Panc1 (cell line): Measurements from ENCODE around the gene ZNF180. TPM values are rescaled to one million over a fixed set of nuclear protein-coding genes. Genes with fewer than 3 reads are reported as not detected.

Experiments used
- ATAC-seq: fragments of 200-7000 bp; cut with Tn5 transposase; 2 replicates; pipeline ENCODE4 v1.9.1; 2020; ENCODE audit warnings: mild to moderate bottlenecking, moderate library complexity
- Bru-seq: library from RNA; stranded (reverse); fragments of 400-500 nt; gene quantifications from one replicate; lab custom pipeline; 2021; lab: Mats Ljungman, UMichigan
- BruChase-seq, 2 experiments: library from RNA; stranded (reverse); fragments of 400-500 nt; gene quantifications; one replicate each; lab custom pipeline; 2021; lab: Mats Ljungman, UMichigan
- BruUV-seq: library from RNA; stranded (reverse); fragments of 400-500 nt; replicated peaks from 2 replicates; lab custom pipeline; 2021; lab: Mats Ljungman, UMichigan
- CTCF ChIA-PET: fragments of 300-600 bp; sonication (Branson Sonifier 250); formaldehyde crosslinking; loops from one replicate; lab custom pipeline; 2022; ENCODE audit warnings: antibody characterized with exemption; lab: Charles Lee
- POLR2A ChIA-PET: fragments of 300-600 bp; sonication (Branson Sonifier 250); formaldehyde crosslinking; loops from one replicate; lab custom pipeline; 2022; ENCODE audit warnings: antibody characterized with exemption; lab: Charles Lee
- DNase-seq: peaks from one replicate; pipeline ENCODE4 v3.0.0-alpha.2; 2010; ENCODE audit warnings: low read depth, low spot score
- H3K27ac ChIP-seq: 2 replicates; pipeline ENCODE4 v1.5.1; 2011; ENCODE audit warnings: mild to moderate bottlenecking, low read length, inconsistent platforms
- H3K27me3 ChIP-seq: fragments of 200-500 bp; sonication (Bioruptor generic); 2 replicates; pipeline ENCODE4 v1.6.0; 2014; ENCODE audit warnings: low read length, inconsistent platforms; ENCODE audit not compliant: control insufficient read depth, insufficient read depth
- H3K36me3 ChIP-seq: fragments of 200-500 bp; sonication (Bioruptor generic); 2 replicates; pipeline ENCODE4 v1.5.1; 2014; ENCODE audit warnings: inconsistent platforms, mild to moderate bottlenecking, low read length, moderate library complexity; ENCODE audit not compliant: control insufficient read depth, insufficient read depth
- H3K4me1 ChIP-seq: 2 replicates; pipeline ENCODE4 v1.5.1; 2011; ENCODE audit warnings: inconsistent platforms, mild to moderate bottlenecking, low read length, moderate library complexity; ENCODE audit not compliant: control insufficient read depth, insufficient read depth
- H3K4me3 ChIP-seq, 2 experiments: 2 replicates each; pipeline ENCODE4 v1.5.1; 2011 to 2012; ENCODE audit warnings: low read depth in 2 of 2, low read length in 2 of 2, mild to moderate bottlenecking in 2 of 2, inconsistent platforms in 1 of 2, moderate library complexity in 1 of 2
- H3K9me3 ChIP-seq: fragments of 200-500 bp; sonication (Bioruptor generic); 2 replicates; pipeline ENCODE4 v1.5.1; 2014; ENCODE audit warnings: low read depth, mild to moderate bottlenecking, inconsistent platforms, low read length, moderate library complexity; ENCODE audit not compliant: control insufficient read depth, insufficient read depth
- CTCF ChIP-seq: fragments of 450-650 bp; IDR thresholded peaks from 2 replicates; pipeline ENCODE4 v1.5.1; 2017; ENCODE audit warnings: mild to moderate bottlenecking
- POLR2AphosphoS5 ChIP-seq: IDR thresholded peaks from 2 replicates; pipeline ENCODE4 v1.6.1; 2012; ENCODE audit warnings: mild to moderate bottlenecking, low read depth, low read length, moderate library complexity
- REST ChIP-seq, 2 experiments: IDR thresholded peaks; 2 replicates each; pipeline ENCODE4 v1.6.1; 2011 to 2012; ENCODE audit warnings: low read depth in 2 of 2, control low read depth in 1 of 2, low read length in 1 of 2, mild to moderate bottlenecking in 1 of 2, moderate library complexity in 1 of 2; ENCODE audit not compliant: insufficient read depth in 1 of 2
- SIN3A ChIP-seq: IDR thresholded peaks from 2 replicates; pipeline ENCODE4 v1.6.1; 2012; ENCODE audit warnings: low read depth, mild to moderate bottlenecking, low read length, moderate library complexity, borderline replicate concordance; ENCODE audit not compliant: insufficient read depth
- TCF7L2 ChIP-seq: IDR thresholded peaks from 2 replicates; pipeline ENCODE4 v1.6.1; 2011; ENCODE audit warnings: mild to moderate bottlenecking, low read depth, low read length, inconsistent platforms
- in situ Hi-C: cut with HindIII; loops from 2 replicates; pipeline ENCODE4 v1.10.0; 2016; ENCODE audit warnings: low sequenced_read_pairs, low pct_unique_long_range_greater_than_20kb
- intact Hi-C: fragments of 100-400 bp; cut with micrococcal nuclease; formaldehyde crosslinking; loops from one replicate; pipeline ENCODE4 v1.10.0; 2022; ENCODE audit not compliant: unreplicated experiment
- long read RNA-seq: library from polyadenylated mRNA; unstranded; transcript quantifications from one replicate; pipeline ENCODE4 v2.0.0, GENCODE V29; 2021; ENCODE audit not compliant: unreplicated experiment
- polyA plus RNA-seq: library from polyadenylated mRNA; unstranded; fragments of >200 nt; gene quantifications from one replicate; pipeline ENCODE4 v1.2.1, GENCODE V29; 2012; ENCODE audit warnings: missing spikeins; ENCODE audit not compliant: insufficient read length
- total RNA-seq: library from RNA; stranded (reverse); gene quantifications from one replicate; pipeline ENCODE4 v1.2.1, GENCODE V29; 2021; ENCODE audit not compliant: unreplicated experiment

ZNF180 gene
- 6.7 TPM for total RNA-seq
- 6.3 TPM for polyA plus RNA-seq
- Bru-seq, nascent RNA, result percentile 72 among the genes with signal in this experiment
- BruChase-seq, experiment 1, labeled RNA remaining after a 2-hour chase, result percentile 69 among the genes with signal in this experiment
- BruChase-seq, experiment 2, labeled RNA remaining after a 6-hour chase, result percentile 67 among the genes with signal in this experiment
- long read RNA-seq, partial matches to known transcripts, result 0 of 6 reads
- long read RNA-seq, other reads (novel, unspliced or antisense), result 4 of 6 reads

GRCh38 chr19:44499962-44500949 lies at the start of gene ZNF180:
TSS of gene ZNF180 (minus strand) at chr19:44500522. CDS start at chr19:44497334, 3,188 bp downstream.
- no TSS peak for BruUV-seq
- DNase-seq, result peak; percentile 73
- H3K27me3 ChIP-seq, result no peaks in the 10 kb centered on the region
- intact Hi-C loops (no loop called here), in situ Hi-C loops (no loop called here)
- peak within 1 kb of the TSS; percentile 83 for H3K27ac ChIP-seq
- H3K4me3 ChIP-seq, result peak within 1 kb of the TSS; percentile 70 to 78
- TF ChIP-seq TCF7L2 (no peak), REST (IDR thresholded peaks at IDR 0.05; ENCODE audit: insufficient read depth in 1 of 2, low read depth in 2 of 2, low read length in 1 of 2) (no peak), POLR2AphosphoS5 (peak; percentile 43; the same call in 1 of the 2 replicates), CTCF (peak; percentile 57), SIN3A (no peak)
- H3K4me1 ChIP-seq, result no peaks in the 10 kb centered on the region
- peak; percentile 95 for ATAC-seq
- peaks cover 11% of the 10 kb centered on the region for H3K9me3 ChIP-seq
- ChIA-PET CTCF (interaction anchor here (0.6 to 1.1 kb wide), 4 partner anchors 9 to 405 kb away, joined by 3 to 6 read pairs (median 4); no protein-coding TSS in a partner anchor), POLR2A (no interaction called here)
- no peaks in the 10 kb centered on the region for H3K36me3 ChIP-seq

GRCh38 chr19:44549507-44549906 lies 49.2 kb upstream of the ZNF180 start:
- intact Hi-C loops (no loop called here), in situ Hi-C loops (no loop called here)
- no peaks in the 10 kb centered on the region for H3K27me3 ChIP-seq
- H3K36me3 ChIP-seq, result no peaks in the 10 kb centered on the region
- ATAC-seq (no peak), DNase-seq (no peak)
- CTCF ChIA-PET, result no interaction called here
- no TSS peak for BruUV-seq
- no peaks in the 10 kb centered on the region for H3K4me1 ChIP-seq
- POLR2A ChIA-PET, result no interaction called here
- H3K27ac ChIP-seq, result no peak overlapping the region
- H3K4me3 ChIP-seq, result no peak overlapping the region
- TF ChIP-seq TCF7L2 (no peak), SIN3A (no peak), REST (IDR thresholded peaks at IDR 0.05; ENCODE audit: insufficient read depth in 1 of 2, low read depth in 2 of 2, low read length in 1 of 2) (no peak), CTCF (no peak), POLR2AphosphoS5 (no peak)
- H3K9me3 ChIP-seq, result no peaks in the 10 kb centered on the region
